SHP77 treated with DMSO at 0.1 percent for 48 hours (cell line): ENCODE data around the gene RNU4-1.
"Not testable (repeated sequence)": the region's sequence is repeated elsewhere in the genome, so short reads cannot be mapped to it uniquely, and the experiment has no call there.

Source experiments
- DNase-seq: peaks from one replicate; lab custom pipeline; 2025; lab: John Stamatoyannopoulos, UW

The RNU4-1 gene

DNA sequence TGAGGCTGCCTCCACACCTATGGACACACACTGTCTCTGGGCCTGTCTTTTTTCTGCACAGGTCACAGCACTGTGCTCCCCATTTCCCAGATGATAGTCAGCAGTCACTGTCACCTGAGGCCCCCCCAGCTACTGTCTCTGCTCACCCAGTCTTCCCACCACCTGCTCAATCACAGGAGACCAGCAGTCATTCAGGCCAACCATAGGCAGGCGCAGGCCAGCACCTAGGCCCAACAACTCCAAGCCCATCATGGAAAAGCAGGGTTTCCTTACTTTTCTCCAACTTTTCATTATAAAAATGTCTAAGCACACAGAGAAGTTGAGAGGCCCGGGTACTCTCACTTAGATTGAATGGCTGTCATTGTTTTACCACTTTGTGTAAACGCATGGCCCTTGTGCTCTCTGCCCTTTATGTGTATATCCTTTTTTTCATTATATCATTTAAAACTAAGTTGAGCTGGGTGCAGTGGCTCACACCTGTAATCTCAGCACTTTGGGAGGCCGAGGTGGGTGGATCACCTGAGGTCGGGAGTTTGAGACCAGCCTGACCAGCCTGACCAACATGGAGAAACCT lies 34.6 kb downstream of the RNU4-1 start:
- no peak for DNase-seq

- DNase-seq = no peak
These were observed 35.8 kb downstream of the RNU4-1 start for GRCh38 chr12:120257041-120257821.

- DNase-seq = no peak
These were observed 38.2 kb downstream of the RNU4-1 start for GRCh38 chr12:120254809-120255208.

DNA sequence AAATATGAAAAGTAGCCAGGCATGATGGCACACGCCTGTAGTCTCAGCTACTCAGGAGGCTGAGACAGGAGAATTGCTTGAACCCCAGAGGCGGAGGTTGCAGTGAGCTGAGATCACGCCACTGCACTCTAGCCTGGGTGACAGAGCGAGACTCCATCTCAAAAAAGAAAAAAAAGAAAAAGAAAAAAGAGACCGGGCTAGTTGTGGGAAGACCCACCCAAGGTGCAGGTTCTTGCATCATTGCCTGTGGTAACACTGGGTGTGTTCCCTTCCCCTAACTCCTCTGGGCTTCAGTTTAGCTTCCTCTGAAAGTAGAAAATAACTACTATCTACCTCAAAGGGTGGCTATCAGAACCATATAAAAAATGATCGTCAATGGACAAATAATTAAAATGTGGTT lies 39.7 kb downstream of the RNU4-1 start:
- not testable (repeated sequence) for DNase-seq

- no peak for DNase-seq
These were observed 40.7 kb downstream of the RNU4-1 start for GRCh38 chr12:120252071-120252906.

DNA sequence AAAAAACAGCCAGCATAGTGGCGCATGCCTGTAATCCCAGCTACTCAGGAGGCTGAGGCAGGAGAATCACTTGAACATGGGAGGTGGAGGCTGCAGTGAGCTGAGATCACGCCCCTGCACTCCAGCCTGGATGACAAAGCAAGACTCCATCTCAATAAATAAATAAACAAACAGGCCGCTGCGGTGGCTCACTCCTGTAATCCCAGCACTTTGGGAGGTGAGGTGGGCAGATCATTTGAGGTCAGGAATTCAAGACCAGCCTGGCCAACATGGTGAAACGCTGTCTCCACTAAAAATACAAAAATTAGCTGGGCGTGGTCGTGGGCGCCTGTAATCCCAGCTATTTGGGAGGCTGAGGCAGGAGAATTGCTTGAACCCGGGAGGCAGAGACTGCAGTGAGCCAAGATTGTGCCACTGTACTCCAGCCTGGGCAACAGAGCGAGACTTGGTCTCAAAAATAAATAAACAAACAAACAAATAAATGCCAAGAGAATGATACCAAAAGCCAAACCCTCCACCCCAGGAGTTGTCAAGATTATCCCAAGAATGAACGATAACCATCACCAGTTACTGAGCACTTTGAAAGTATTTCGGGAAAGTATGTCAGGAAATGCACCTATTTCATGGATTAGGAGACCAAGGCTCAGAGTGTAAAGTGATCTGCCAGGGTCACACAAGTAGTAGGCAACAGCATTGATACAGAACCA lies 41.5 kb downstream of the RNU4-1 start:
- DNase-seq = not testable (repeated sequence)

DNA sequence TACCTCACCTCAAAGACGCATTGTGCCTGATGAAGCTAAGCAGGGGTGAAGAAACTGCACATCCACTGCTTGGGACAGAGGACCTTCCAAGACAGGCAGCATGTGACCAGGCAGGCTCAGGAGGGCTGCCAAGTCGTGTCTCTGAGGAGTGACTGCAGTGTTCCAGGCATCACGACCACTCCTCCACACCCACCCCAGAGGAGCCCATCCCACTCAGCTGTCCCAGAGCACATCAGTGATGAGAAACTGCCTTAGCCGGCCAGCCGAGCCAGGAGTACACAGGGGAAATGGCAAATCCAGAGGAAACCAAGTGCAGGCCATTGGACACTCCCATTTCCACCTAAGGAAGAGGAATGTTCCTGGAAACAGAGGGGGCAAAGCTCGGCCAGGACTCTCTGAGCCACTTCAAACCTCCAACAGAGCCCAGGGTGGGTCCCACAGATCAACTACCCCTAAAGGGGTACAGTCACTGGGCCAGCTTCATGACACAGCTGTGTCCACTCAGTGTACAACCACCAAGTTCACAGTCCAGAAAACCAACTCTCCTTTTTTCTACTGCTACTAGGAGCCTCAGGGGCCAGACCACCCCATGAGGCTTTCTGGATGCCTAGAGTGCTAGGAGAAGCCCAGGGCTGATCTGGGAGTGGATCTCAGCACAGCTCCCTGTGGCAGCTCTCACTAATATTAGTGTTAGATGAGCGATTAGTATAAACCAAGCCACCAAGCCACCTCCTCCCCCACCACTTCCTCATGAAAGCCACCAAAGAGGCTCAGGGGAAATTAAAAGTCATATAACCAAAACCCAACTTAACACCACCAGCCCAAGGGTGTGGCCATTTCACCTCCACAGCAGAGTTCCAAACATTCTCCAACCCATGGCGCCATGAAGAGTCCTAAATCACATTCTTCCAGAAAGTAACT lies 42.9 kb downstream of the RNU4-1 start:
- no peak for DNase-seq

GRCh38 chr12:120249266-120249874 lies 43.7 kb downstream of the RNU4-1 start:
- no peak for DNase-seq

DNA sequence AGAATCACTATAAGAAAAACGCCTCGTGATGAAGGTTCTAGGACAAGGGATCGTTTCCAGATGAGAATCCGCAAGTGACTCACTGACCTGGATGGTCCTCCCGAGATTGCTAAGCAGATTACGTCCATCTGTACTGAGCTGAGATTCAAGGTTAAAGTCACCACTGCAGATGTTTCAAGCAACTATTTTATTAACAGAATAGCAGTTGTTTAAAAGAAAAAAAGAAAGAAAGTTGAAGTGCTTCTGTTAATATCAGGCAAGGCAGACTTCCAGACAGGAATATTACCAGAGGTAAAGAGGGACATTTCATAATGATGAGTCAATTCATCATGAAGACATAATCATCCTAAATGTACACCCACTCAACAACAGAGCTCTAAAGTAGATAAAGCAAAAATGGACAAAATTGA lies 45.4 kb downstream of the RNU4-1 start:
- no peak for DNase-seq

DNA sequence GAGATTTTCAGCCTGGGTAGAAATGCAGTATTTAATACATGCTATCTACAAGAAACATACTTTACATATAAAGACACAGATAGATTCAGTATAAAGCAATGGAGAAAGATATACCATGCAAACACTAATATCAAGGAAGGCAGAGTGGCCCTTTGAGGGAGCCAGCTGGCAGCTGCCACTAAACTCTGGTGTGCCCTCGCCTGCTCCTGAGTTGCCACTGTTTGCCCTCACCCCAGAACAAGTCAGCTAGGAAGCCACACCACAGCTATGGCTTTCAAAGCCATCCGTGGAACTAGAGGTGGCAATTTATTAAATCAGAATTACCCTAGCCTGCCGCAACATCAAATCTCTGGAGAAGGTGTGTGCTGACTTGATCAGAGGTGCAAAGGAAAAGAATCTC lies 45.9 kb downstream of the RNU4-1 start:
- DNase-seq = no peak

GRCh38 chr12:120246705-120247104 lies 46.3 kb downstream of the RNU4-1 start:
- DNase-seq = not testable (repeated sequence)
